T-helper 2 cell treated with Interferon-gamma antibody and Interleukin-4, amounts not matched to agents 100 ng/mL and 5 ng/mL, for 36 hours (primary cell): ENCODE measurements around the gene RO60. TPM values are rescaled to one million over a fixed set of nuclear protein-coding genes. Genes with fewer than 3 reads are reported as not detected.

Experiments used
- intact Hi-C: fragments of 100-400 bp; cut with micrococcal nuclease; formaldehyde crosslinking; loops from one replicate; pipeline ENCODE4 v1.15.1; 2023
- total RNA-seq: library from RNA; stranded (reverse); gene quantifications from 2 replicates; pipeline ENCODE4 v1.2.3, GENCODE V29; 2022

Gene RO60
- total RNA-seq, 1 donor from 2014 or later, result 53.0 TPM

DNA sequence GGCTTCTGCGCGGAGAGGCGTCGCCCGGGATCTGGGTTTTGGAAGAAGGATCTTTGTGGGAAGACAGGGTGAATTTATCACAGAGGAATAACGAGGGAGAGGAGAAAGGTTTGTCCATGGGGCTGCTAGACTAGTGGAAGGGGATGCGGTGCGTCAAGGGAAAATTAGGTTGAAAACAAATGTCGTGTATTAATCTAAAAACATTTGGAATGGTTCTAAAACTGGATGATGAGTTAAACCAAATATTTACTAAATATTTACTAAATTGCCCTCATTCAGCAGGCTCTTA lies 647 bp downstream of the RO60 start:
- intact Hi-C loops, result no loop called here

DNA sequence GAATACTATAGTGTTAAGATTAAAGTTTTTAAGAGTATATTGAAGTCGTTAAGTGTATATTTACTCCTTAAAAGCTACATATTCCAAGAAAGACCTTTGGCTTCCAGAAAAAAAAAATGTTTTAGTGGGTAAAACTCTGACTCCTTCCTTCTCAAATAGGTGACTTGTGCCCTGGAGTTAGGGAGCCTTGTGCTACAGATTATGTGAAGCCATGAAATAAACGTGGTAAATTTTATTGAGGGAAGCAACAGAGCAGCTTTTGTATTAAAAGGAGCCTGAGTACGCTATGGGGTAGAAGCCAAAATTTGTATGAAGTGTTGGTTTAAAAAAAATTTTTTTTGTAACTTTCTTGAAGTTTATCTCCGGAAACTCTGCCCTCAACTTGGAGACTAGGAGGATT lies 994 bp downstream of the RO60 start:
- intact Hi-C loops, result no loop called here

DNA sequence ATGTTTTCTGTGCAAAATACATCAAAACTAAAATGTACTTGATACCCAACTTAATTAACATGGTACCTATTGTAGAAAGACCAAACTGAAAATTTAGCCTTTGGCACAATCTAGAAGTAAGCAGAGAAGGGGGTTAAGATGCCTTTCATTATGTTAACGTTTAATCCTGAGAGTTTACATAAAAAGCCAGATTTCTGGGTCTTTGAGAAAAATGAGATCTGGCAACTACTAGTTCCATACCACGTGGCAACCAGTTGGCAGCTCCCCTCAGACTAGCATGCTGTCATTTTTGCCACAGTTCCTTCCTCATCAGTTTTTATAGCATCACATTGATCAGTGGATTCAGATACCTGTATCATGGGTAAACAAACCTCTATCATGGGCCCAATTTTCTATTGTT lies 1.5 kb downstream of the RO60 start:
- intact Hi-C loops, result loop anchor here (1.0 kb wide), 1 partner anchor 9 kb away; no protein-coding TSS in a partner anchor

DNA sequence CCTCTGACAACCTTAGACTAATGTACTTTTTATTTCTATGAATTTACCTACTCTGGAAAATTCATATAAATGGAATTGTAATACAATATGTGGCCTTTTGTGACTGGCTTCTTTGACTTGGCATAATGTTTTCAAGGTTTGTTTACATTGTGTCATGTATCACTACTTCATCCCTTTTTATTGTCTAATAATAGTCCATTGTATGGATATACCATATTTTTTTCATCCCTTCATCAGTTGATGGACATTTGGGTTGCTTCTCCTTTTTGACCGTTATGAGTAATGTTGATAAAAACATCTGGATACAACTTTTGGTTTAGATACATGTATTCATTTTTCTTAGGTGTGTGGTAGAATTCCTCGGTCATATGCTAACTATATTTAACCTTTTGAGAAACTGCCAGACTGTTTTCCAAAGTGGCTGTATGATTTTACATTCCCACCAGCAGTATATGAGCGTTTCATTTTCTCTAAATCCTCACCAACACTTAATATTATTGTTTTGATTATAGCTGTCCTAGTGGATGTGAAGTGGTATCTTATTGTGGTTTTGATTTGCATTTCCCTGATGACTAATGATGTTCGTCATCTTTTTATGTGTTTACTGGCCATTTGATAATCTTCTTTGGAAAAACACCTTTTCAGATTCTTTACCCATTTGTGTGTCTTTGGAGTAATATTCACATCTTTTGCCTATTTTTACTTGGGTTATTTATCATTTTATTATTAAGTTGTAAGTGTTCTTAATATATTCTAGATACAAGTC lies 3.5 kb downstream of the RO60 start:
- intact Hi-C loops, result no loop called here

DNA sequence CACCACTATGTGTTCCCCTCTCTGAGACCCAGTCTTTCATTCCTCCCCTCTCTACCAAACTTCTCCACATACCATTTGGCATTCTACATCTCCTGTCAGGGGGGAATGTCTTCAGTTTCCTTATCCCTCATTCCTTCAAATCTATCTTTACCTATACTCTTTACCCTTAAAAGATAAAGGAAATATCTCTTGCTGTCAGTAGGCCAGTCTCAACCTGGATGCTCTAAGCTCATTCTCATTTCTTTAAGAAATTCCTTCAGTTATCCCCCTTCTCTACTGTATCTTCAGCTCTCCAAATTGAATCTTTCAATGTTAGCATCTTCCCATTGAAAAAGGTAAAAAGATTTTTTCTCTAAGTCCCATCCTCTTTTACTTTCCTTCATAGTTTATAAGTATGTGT lies 6.5 kb downstream of the RO60 start:
- intact Hi-C loops, result no loop called here

DNA sequence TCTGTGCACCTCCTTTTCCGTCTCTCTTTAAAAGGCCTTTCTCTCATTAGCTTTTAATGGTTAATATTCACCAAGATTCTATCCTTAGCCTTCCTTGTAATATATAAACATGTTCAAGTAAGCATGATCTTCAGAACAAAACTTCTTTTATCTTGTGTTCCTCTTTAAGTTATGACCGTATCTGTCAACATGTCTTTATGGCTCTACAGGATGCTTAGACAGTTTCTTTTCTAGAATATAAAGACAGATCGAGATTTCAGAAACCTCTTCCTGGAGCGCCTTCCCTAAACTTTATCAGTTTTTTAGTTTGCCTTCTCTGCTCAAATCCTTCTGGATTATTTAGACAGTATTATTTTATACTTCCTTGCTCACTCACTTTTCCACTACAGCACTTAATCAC lies 7.2 kb downstream of the RO60 start:
- intact Hi-C loops, result no loop called here

DNA sequence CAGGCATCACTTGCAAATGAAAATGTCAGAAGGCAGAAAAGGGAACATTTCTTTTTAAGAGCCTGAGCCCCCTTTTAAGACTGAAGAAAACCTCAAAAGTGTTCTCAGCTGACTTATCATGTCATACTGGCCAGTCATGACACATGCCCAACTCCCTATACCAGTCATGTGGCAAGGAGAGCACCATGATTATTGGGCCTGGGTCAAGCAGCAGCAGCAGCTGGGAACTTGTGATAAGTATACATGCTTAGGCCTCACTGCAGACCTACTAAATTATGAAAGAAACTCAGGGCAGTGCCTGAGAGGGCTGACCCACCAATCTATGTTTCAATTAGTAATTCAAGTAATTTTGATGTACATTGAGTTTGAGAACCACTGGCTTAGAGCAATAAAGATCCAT lies 8.6 kb downstream of the RO60 start:
- intact Hi-C loops, result no loop called here

DNA sequence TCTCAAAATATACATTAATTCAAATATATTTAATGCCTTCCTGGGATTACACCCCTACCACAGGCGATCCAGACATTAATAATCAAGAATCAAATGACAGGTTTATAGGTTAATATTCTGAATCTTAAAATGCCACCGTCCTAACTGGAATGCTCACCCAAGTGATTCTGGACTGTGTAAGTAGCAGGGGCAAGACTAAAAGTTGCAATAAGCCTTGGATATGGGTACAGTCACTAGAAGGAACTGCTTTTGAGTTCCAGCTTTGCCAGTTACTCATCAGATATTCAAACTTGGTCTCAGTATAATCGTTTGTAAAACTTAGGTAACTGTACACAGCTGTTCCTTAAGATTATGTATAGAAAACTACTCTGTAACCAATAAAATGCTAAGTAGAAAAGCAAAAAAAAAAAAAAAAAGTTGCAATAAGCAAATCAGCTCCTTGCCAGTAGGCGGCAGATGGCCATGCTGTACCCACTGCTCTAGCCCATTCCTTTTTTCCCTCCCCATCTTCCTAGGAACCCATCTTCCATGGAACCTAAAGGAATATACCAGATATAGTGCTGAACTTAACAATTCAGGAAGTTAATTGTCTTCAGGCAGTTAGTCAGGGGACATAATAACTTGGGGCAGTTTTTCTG lies 10.5 kb downstream of the RO60 start:
- intact Hi-C loops, result loop anchor here (1.0 kb wide), 1 partner anchor 9 kb away; no protein-coding TSS in a partner anchor

DNA sequence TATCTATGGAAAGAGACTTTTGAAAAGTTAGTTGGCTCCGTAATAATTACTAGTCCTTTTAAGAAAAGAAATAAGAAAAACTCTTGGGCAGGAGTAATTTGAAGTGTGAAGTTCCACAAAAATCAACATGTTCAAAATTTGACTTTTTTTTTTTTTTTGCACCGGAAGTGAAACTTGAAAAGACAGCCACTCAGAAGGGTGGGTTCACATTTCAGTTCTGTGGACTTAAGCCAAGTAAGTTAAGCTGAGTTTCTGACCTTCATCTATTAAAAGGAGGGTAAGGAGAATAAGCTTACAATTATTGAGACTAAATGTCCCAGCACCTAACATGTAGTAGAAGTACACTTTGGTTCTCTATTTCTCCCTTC lies 11.0 kb downstream of the RO60 start:
- intact Hi-C loops, result loop anchor here (1.0 kb wide), 1 partner anchor 9 kb away; no protein-coding TSS in a partner anchor

DNA sequence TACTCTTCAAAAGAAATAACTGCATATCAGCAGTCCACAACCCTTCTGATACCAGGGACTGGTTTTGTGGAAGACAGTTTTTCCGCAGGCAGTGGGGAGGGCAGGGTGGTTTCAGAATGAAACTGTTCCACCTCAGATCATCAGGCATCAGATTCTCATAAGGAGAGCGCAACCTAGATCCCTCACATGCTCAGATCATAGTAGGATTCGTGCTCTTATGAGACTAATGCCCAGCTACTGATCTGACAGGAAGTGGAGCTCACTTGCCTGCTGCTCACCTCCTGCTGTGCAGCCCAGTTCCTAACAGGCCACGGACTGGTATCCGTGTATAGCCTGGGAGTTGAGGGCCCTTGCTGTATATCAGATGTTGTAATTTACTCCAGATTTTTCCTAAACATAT lies 11.5 kb downstream of the RO60 start:
- intact Hi-C loops, result loop anchor here (1.0 kb wide), 1 partner anchor 10 kb away; no protein-coding TSS in a partner anchor

DNA sequence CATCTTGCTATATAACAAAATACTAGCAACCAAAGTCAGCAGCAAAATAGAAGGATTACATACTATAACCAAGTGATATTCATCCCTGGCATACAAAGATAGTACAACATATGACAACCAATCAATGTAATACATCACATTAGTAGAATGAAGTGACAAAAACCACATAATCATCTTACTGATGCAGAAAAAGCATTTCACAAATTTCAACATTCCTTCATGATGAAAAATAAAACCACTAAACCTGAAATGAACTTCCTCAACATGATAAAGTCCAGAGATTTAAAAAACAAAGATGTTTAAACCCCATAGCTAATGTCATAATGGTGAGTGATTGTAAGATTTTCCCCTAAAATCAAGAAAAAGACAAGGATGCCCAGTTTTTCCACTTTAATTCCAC lies 18.6 kb downstream of the RO60 start:
- intact Hi-C loops, result no loop called here

DNA sequence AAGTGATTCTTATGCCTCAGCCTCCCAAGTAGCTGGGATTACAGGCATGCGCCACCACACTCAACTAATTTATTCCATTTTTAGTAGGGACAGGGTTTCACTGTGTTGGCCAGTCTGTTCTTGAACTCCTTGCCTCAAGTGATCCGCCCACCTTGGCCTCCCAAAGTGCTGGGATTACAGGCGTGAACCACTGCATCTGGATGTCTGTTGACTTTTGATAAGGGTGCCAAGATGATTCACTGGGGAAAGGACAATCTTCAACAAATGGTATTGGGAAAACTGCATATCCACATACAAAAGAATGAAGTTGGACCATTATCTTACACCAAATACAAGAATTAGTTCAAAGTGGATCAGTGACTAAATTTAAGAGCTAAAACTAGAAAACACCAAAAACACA lies 19.8 kb downstream of the RO60 start:
- intact Hi-C loops, result no loop called here

DNA sequence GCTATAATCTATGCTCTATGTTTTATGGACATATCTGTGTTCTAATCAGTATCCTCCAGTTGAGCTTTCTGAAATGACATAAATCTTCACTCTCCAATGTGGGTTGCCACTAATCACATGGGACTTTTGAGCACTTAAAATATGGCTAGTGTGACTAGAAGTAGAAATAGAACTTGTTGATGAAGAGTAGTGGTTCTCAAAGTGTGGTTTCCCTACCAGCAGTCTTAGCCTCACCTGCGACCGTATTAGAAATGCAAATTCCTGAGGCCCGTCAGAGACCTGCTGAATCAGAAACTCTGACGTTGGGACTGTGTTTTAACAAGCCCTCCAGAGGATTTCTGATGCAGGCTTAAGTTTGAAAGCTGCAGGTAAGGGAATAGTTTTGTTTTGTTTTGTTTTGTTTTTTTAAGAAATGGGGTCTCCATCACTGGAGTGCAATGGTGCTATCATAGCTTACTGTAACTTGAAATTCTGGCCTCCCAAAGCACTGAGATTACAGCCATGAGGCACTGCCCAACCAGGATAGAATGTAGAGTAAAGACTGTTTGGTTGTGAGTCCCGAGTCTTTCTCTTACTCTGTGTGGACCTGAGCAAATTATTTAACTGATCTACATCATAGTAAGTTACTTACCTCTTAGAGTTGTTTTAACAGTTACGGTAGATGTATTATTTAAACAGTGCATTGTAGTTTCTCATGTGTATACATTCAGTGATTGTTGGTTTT lies 24.1 kb downstream of the RO60 start:
- intact Hi-C loops, result no loop called here

DNA sequence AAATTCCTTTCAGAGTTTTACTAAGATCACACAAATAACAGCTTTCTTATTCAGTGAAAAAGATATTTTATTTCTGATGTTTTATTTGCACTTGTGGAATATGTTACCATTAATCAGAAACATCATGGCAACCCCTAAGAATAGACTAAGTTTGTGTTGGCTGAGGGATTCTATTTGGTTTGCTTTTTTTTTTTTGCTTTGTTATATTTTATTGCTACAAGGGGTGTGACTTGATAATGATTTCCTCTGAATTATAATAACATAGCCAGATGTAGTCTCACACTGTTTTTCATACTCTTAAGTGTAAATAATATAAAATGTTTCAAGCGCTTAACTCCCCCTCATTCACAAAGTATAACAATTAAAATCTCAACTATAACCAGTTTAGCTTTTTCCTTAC lies 25.9 kb downstream of the RO60 start:
- intact Hi-C loops, result no loop called here

DNA sequence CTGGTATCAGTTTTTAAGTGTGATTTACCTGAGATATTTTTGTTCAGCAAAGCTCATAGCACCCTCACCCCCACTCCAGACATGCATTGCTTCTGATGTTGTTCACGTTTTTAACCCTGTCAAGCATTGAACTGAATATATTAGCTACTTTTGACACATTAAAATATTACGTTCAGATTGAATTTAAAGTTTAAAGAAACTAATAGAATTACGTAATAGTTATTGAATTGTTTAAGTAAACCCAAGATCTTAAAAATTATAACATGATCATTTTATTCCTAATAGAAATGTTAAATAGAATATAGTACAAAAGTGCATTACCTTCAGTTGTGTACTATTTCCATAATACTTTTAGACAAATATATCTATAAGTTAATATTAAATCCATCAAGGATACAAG lies 26.9 kb downstream of the RO60 start:
- intact Hi-C loops, result no loop called here

DNA sequence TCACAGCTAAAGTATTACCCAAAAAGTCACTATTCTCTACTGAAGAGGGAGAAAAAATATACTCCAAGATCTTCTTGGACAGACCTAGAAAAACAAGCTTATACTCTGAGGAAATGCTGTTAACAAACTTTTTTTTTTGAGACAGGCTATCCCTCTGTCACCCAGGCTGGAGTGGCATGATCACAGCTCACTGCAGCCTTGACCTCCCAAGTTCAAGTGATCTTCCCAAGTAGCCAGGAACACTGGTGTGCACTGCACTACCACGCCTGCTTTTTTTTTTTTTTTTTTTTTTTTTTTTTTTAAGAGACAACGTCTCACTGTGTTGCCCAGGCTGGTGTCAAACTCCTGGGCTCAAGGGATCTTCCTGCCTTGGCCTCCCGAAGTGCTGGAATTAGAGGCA lies 28.5 kb downstream of the RO60 start:
- intact Hi-C loops, result no loop called here

DNA sequence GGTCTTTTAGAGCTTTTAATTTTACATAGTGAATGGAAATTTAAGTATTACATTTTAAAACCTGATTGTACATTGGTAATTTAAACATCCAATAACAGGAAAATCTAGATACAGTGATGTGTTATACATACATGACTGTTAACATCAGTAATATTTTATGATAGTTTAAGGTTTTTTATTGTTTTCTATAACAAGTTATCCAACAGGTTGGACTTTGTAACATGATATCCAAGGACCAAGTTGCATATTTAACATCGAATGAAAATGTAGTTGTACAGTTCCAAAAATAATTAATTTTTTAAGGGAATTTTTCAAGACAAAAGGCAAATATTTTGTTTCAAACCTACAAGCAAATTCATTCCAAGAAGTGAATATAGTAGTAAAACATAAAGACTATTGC lies 31.5 kb downstream of the RO60 start:
- intact Hi-C loops, result no loop called here

DNA sequence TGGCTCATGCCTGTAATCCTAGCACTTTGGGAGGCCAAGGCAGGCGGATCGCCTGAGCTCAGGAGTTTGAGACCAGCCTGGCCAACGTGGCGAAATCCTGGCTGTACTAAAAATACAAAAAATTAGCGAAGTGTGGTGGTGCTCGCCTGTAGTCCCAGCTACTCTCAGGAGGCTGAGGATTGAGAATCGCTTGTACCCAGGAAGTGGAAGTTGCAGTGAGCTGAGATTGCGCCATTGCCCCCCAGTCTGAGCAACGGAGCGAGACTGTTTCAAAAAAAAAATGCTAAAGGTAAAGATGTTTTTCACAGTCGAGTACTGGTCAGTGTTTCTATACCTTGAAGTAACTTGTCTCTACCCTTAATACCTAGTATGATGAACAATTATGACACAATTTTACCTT lies 34.7 kb downstream of the RO60 start:
- intact Hi-C loops, result no loop called here

DNA sequence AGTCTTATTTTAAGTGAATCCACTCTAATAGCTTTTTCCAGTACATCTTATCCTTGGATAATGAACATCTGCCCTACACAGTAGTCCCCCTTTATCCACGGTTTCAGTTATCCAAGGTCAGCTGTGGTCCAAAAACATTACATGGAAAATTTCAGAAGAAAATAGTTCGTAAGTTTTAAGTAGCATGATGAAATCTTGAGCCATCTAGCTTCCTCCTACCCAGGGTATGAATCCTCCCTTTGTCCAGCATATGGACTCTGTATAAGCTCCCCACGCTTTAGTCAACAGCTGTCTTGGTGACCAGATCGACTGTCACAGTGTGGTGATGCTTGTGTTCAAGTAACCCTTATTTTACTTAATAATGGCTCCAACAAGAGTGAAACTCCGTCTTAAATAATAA lies 43.2 kb downstream of the RO60 start:
- intact Hi-C loops, result no loop called here

DNA sequence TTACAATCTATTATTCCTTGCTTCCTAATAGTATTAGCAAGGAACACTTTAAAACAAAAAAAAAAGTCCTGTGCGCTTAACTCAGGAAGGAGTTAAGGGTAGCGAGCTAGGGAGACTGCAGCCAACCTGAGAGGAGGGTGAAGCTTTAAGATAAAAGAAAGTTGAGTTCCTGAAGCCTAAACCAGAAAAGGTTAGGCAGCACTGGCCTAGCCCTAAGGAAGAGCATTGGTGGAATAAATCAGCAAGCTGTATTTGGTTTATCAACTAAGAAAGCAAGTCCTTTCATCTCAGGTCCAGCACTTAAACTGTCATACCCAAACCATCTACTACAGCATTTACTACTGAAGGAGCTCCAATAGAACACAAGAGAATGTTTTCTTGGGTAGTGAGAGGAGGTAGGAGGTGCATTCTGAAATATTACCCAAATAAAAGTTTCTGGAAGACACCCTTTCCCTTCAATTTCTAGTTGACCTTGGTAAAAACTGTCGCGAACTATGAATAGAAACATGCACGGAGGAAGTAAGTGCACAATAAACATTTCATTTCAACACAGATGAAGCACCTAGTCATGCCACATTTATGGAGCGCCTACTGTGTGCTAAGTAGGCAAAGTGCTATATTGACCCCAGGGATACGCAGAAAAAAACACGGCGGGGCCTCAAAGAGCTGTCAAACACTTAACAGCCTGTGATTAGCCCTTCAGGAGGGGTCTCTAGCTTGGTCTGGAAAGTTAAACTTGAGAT lies 44.5 kb downstream of the RO60 start:
- intact Hi-C loops, result no loop called here

DNA sequence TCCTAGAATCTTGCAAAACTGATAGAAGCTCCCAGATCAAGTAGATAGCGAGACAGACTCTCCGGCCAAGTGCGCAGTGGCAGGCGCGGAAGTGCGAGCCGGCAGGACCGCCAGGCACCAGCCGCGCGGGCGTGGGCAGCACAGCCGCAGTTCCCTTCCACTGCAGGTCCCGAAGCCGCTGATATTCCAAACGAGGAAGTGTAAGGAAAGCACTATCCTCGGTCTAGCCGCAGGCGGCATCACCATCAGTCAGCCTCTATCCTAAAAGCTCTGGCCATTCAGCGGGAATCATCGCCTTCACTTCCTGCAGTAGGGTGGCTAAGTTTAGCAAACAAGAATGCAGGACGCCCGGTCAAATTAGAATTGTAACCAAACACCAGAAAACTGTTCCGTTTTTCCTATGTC lies 45.1 kb downstream of the RO60 start:
- intact Hi-C loops, result no loop called here
